Loucy (cell line): ENCODE data around the gene NFKBIB.

Source experiments
- EZH2phosphoT487 ChIP-seq: fragments of 200-600 bp; IDR thresholded peaks from 2 replicates; pipeline ENCODE4 v1.6.1; 2018; ENCODE audit warnings: antibody characterized with exemption, mild to moderate bottlenecking, moderate library complexity, borderline replicate concordance
- TF ChIP-seq, protein P1 (sequence below): fragments of 200-600 bp; sonication (generic); conservative IDR thresholded peaks from 2 replicates; pipeline ENCODE4 v1.5.1; 2014; ENCODE audit warnings: mild to moderate bottlenecking, antibody characterized with exemption, low read length

GRCh38 chr19:38856813-38857212, 43.0 kb upstream of the NFKBIB start:
- TF ChIP-seq, protein P1, sequence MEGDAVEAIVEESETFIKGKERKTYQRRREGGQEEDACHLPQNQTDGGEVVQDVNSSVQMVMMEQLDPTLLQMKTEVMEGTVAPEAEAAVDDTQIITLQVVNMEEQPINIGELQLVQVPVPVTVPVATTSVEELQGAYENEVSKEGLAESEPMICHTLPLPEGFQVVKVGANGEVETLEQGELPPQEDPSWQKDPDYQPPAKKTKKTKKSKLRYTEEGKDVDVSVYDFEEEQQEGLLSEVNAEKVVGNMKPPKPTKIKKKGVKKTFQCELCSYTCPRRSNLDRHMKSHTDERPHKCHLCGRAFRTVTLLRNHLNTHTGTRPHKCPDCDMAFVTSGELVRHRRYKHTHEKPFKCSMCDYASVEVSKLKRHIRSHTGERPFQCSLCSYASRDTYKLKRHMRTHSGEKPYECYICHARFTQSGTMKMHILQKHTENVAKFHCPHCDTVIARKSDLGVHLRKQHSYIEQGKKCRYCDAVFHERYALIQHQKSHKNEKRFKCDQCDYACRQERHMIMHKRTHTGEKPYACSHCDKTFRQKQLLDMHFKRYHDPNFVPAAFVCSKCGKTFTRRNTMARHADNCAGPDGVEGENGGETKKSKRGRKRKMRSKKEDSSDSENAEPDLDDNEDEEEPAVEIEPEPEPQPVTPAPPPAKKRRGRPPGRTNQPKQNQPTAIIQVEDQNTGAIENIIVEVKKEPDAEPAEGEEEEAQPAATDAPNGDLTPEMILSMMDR, result no peak
- TF ChIP-seq EZH2phosphoT487, result no peak
